GM21381 (cell line): Measurements from ENCODE around the gene ZFAND2B.

Source experiments
- ATAC-seq: cut with Tn5 transposase; IDR thresholded peaks from one replicate; pipeline ENCODE4 v1.9.1; 2021; ENCODE audit warnings: mild to moderate bottlenecking, moderate library complexity; ENCODE audit not compliant: unreplicated experiment

The ZFAND2B gene

GRCh38 chr2:219204425-219205164, 2.0 kb upstream of the ZFAND2B start:
- no peak for ATAC-seq

- ATAC-seq: no peak
These were observed 1.4 kb upstream of the ZFAND2B start for GRCh38 chr2:219205165-219205538.

GRCh38 chr2:219205981-219206327, 628 bp upstream of the ZFAND2B start:
- ATAC-seq: no peak

DNA sequence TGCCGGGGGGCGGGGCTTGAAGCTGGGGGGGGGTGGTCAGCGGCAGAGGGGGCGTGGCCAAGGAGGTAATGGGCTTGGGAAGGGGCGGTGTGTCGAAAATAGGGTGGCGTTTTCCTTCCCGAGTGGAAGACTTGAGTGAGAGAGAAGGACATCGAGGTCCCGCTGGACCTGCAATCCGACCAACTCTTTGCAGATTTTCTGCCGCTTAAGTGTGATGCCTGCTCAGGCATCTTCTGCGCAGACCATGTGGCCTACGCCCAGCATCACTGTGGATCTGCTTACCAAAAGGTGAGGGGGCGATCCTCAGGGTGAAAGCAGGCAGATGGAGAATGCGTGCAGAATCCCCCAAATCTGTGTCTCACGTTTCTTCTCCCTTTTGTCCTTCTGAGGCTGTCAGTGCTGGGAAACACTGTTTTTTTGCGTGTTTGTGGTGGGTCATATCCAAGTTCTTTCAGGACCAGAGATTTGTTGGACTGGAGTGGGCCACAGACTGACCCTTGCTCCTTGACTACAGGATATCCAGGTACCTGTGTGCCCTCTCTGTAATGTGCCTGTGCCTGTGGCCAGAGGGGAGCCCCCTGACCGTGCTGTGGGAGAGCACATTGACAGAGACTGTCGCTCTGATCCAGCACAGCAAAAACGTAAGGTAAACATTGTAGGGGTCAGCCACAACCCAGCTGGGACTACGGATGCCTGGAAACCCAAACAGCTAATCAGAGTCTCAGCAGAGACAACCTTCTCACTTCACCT, 727 bp downstream of the ZFAND2B start:
- no peak for ATAC-seq

DNA sequence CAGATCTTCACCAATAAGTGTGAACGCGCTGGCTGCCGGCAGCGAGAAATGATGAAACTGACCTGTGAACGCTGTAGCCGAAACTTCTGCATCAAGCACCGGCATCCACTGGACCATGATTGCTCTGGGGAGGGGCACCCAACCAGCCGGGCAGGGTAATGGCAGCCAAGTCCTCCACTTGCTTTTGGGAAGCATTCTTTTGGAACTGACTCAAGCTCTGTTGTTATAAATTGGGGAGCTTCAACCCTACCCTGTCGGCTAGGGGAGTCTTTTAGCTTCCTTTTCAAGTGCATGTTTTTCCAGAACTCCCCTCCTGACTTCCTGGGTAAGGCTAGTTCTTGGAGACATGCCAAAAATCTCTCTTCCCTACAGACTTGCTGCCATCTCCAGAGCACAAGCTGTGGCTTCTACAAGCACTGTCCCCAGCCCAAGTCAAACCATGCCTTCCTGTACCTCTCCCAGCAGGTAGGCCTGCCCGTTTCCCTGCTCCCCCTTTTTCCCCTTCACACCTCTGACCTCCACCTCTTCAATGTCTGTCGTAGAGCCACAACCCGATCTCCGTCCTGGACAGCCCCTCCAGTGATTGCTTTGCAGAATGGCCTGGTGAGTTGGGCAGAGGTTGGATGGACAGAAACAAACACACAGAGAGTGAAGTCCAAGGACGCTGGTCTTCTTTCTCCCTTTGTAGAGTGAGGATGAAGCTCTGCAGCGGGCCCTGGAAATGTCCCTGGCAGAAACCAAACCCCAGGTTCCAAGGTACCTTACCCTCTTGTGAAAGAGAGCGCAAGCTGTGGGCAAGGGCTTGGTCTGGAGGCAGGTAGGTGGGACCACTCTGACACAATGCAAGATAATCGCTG, 1.5 kb downstream of the ZFAND2B start:
- no peak for ATAC-seq

GRCh38 chr2:219209236-219210195, 2.9 kb downstream of the ZFAND2B start:
- no peak for ATAC-seq

DNA sequence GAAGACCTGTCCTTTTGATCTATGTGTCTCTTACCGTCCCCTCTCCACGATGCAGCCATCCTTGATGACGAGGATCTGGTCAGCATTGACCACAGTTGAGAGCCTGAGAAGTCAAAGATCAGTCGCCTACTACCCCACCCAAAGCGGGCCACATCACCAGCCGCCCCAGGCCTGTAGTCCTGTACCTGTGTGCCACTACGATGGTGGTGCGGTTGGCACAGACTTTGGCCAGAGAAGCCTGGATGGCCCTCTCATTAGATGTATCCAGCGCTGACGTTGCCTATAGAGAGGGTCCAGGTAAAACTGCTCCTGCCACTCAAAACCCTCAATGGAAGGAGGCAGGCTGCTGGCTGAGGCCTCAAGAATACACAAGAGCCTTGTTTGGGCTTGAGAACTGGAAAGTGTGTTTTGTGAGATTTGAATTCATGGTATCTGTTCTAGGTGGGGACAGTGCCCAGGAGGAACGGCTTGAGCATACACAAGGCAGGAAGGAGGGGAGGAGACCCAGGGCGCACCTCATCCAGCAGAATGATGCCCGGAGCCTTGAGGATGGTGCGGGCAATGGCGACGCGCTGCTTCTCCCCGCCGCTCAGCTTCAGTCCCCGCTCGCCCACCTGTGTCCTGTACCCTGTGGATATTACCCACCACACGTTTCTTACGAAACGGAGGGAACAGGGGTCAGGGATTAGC, 3.8 kb downstream of the ZFAND2B start:
- ATAC-seq: no peak

- no peak for ATAC-seq
These were observed 4.3 kb downstream of the ZFAND2B start for GRCh38 chr2:219210886-219211362.

DNA sequence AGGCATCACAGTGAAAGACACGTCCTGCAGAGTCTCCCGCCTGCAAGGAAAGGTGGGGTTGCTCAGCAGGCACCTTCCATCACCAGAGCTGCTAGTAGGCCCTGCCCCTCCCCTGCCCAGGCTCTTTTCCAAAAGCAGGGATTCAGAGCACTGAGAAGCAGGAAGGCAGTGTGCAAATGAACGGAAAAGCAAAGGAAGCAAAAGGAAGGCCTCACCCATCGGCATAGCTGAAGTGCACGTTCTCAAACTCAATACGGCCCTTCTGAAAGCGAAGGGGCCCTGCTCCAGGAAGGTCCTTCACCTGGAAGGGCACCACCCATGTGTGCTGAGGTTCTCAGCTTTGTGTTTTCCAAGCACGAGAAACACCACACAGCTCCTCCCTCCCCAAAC, 6.4 kb downstream of the ZFAND2B start:
- no peak for ATAC-seq

DNA sequence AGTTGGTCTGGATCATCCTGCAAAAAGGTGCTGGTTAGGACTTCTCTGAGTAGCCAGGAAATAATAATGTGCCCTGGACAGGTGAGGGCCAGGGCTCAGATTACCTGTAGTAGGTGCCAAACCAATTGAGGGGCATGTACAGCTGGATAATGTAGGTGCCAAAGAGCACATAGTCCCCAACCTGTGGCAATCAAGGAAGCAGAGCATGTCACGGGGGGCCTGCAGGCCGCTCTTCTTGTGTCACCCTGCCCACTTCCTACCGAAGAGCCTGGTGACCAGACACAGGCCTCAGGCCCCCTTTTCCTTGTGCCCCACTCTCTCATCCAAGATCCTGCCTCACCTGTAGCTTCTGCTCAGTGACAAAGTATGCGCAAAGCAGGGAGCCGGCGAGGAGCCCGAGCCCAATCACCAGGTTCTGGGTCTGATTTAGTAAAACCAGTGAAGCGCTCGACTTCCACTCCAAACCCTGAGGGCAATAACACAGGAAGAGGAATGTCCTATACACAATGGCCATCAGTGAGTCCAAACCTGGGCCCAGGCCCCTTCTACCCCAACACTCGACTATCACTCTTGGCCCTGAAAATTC, 7.0 kb downstream of the ZFAND2B start:
- ATAC-seq: no peak

GRCh38 chr2:219214141-219214540, 7.6 kb downstream of the ZFAND2B start:
- ATAC-seq: no peak

GRCh38 chr2:219214786-219215185, 8.2 kb downstream of the ZFAND2B start:
- no peak for ATAC-seq

DNA sequence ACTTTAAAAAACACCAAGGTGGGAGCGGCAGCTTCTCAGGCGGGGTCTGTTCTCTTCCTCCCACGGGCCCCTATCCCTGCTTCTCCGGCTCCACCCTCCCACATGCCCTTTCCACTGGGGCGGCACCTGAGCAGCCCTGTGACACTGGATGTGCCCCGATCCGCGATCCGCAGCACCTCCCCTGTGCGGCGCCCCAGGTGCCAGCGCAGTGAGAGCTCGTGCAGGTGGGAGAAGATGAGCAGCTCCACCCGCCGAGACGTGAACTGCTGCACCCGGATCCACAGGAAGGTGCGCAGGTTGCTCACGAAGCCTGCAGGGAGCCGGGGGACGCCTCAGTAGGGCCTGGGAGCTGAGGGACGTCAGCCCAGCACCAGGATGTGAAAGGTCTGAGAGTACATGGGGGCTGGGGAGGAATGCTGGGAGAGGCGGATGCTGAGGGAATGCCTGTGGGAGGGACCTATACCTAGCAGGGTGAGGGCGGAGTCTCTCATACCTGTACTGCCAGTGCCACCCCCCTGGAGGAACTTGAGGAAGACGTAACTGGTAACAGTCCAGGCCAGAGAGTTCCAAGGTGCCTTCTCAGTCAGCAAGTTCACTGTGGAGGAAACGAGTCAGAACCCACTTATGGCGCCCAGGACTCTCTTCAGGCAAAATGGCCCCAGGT, 9.4 kb downstream of the ZFAND2B start:
- no peak for ATAC-seq

- ATAC-seq: no peak
These were observed 9.9 kb downstream of the ZFAND2B start for GRCh38 chr2:219216535-219216915.

- ATAC-seq: peak; percentile 30
These were observed 11.7 kb downstream of the ZFAND2B start for GRCh38 chr2:219218217-219218731.

DNA sequence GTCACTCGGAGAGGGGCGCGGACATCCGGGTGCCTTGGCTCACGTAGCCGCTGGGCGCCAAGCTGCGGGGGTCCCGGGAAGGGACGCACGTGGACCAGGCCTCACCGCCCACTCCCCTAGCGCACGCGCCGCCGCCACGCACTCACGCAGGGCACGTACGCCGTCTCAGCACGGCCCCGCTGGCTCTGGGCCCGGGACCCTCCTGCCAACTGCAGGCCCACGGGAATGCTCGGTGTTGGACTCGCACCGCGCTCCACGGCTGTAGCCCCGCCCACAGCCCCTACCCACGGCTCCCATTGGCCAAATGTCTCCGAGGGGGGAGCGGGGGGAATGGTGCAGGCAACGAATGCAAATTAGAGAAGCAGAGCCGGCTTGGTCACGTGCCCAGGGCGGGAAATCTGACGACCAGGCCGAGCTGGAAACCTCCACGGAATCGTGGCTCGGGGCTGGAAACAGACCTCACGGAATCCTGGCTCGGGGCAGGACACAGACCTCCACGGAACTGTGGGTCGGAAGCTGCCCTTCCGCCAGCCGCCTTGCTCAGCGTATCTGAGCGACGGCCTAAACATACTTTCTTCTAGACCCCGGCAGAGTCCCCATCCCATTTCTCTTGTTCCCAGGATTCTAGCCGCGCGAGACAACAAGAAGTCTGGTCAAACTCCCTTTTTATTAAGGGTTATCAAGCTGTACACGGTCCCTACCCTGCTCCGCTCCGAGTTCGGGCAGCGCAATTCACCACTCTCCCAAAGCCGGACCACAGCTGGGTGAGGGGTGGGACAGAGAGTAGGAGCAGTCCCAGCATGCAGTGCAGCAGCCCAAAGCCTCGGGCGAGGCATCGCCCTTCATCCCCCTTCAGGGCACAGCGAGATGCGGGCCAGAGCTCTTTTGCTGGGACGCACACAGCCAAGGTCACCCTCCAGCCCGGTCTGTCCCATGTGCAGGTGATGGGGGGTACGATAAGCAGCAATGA, 12.4 kb downstream of the ZFAND2B start, which contains the start of gene ABCB6:
TSS of gene ABCB6 (minus strand) at position 227 of the 970 bp plus-strand sequence. CDS start 285 bp downstream, outside the sequence.
- ATAC-seq: peak; percentile 73

DNA sequence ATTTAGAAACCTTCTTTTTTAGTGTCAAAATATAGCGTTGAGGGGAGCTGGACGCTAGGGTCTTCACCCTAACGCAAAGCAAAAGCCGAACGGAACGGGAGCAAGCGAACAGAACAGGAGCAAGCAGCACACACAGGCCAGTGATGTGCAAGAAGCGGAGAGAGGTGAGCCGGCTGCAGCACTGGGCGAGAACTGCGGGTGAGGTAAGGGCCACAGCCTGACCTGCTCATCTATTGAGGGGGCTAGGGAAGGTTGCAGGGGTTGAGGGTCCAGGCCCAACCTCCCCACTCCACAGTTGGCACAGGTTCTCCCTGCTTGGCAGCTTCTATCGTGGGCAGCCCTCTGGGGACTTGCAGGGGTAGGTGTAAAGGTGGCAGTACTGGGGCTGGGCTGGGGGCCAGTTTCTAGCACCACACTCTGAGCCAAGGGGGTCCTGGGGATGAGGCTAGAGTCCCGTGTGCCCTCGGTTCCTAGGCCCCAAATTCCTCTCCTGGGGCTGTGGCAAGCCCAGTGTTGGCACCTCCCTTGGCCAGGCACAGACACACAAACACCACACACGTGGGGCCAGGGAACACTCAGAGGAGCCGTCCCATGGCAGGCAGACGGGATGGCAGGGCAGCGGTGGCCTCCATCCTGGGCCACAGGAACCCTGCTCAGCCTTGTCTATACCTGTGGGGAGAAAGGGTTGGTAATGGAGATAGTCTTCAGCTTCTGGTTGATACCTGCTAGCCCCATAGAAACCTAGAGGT, 13.4 kb downstream of the ZFAND2B start:
- ATAC-seq: no peak
